ENCODE measurements around the gene CA12. TPM values are rescaled to one million over a fixed set of nuclear protein-coding genes. Genes with fewer than 3 reads are reported as not detected.

The CA12 gene
- polyA plus RNA-seq, 3 donors = not detected

DNA sequence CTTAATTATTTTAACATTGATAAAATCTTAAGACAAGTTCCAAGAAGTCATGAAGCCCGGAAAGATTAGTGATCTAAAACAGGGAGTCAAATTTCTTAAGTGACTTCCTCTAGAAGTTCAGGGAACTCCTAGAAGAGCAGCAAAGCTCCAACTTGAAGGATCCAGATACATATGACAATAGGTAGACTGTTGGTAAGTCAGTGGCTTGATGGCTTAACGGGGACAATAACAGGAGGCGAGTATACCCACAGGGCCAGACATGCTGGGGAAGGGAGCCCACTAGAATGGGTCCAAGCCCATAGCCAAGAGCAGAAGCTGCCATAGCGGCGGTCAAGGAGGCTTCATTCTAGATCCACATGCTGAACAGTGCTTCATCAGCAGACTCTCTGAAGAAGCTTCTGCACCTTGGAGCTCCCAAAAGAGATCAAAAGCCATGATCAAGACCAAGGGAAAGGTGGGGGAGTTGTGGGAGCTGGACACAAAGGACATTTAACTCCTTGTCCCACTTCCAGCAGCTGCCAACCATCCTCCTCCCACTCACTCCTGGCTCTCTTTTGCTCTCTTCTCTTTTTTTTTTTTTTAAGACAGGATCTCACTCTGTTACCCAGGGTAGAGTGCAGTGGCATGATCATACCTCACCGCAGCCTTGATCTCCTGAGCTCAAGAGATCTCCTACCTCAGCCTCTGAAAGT, 10.2 kb upstream of the CA12 start:
- Mint-ChIP-seq H3K4me3 (no peak overlapping the region), H3K9me3 (no peaks in the 10 kb centered on the region), H3K27ac (no peak overlapping the region), H3K4me1 (peaks cover 9% of the 10 kb centered on the region), H3K36me3 (no peaks in the 10 kb centered on the region), H3K27me3 (ENCODE audit: low read depth in 3 of 3) (peaks cover 2 to 8% (median 4%) of the 10 kb centered on the region in 3 donors)
- Histone ChIP-seq H3K36me3 (replicated peaks in 1 of 2; ENCODE audit: control insufficient read depth in 1 of 2, insufficient read depth in 2 of 2, low read length in 2 of 2) (no peaks in the 10 kb centered on the region), H3K9ac (ENCODE audit: insufficient read depth, low read length, poor library complexity, severe bottlenecking) (no peak overlapping the region), H3K79me2 (ENCODE audit: insufficient read depth, low read length) (no peaks in the 10 kb centered on the region), H3K4me1 (ENCODE audit: control insufficient read depth in 1 of 2, insufficient read depth in 2 of 2, low read length in 2 of 2) (no peaks in the 10 kb centered on the region), H3K27ac (ENCODE audit: low read depth in 1 of 2, low read length in 2 of 2) (no peak overlapping the region), H3K4me3 (replicated peaks in 1 of 3; ENCODE audit: low read depth in 2 of 3, low read length in 3 of 3) (no peak overlapping the region), H3K9me3 (replicated peaks in 1 of 2; ENCODE audit: control insufficient read depth in 1 of 2, insufficient read depth in 1 of 2, low read length in 2 of 2) (no peaks in the 10 kb centered on the region), H3K27me3 (ENCODE audit: control insufficient read depth in 2 of 2, insufficient read depth in 2 of 2, low read length in 2 of 2) (no peaks in the 10 kb centered on the region), H3K4me2 (replicated peaks; ENCODE audit: extremely low read depth, low read length, poor library complexity, severe bottlenecking) (no peak overlapping the region), H2AFZ (ENCODE audit: insufficient read depth, low read depth, low read length, poor library complexity, severe bottlenecking) (peak overlapping the region; percentile 9), H4K20me1 (ENCODE audit: insufficient read depth, low read length) (no peaks in the 10 kb centered on the region)
- intact Hi-C loops (cut with micrococcal nuclease) = loop anchor here in 1 of 2 donors (10.0 kb wide), 1 partner anchor 97 kb away; no protein-coding TSS in a partner anchor
- TF ChIP-seq, protein P1, sequence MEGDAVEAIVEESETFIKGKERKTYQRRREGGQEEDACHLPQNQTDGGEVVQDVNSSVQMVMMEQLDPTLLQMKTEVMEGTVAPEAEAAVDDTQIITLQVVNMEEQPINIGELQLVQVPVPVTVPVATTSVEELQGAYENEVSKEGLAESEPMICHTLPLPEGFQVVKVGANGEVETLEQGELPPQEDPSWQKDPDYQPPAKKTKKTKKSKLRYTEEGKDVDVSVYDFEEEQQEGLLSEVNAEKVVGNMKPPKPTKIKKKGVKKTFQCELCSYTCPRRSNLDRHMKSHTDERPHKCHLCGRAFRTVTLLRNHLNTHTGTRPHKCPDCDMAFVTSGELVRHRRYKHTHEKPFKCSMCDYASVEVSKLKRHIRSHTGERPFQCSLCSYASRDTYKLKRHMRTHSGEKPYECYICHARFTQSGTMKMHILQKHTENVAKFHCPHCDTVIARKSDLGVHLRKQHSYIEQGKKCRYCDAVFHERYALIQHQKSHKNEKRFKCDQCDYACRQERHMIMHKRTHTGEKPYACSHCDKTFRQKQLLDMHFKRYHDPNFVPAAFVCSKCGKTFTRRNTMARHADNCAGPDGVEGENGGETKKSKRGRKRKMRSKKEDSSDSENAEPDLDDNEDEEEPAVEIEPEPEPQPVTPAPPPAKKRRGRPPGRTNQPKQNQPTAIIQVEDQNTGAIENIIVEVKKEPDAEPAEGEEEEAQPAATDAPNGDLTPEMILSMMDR (IDR thresholded peaks at IDR 0.05) = no peak
- WGBS (ENCODE audit: insufficient coverage) = 100% methylated on average over 3 of the region's 6 CpGs
- DNase-seq = no peak

- Mint-ChIP-seq H3K27me3 (ENCODE audit: low read depth in 3 of 3) (peaks cover 2 to 10% (median 4%) of the 10 kb centered on the region in 3 donors), H3K27ac (no peak overlapping the region), H3K36me3 (no peaks in the 10 kb centered on the region), H3K4me1 (peaks cover 13% of the 10 kb centered on the region), H3K9me3 (peaks cover 0 to 2% (median 0%) of the 10 kb centered on the region in 7 donors), H3K4me3 (no peak overlapping the region)
- 86% methylated on average over 1 of the region's 3 CpGs for WGBS (ENCODE audit: insufficient coverage)
- Histone ChIP-seq H3K9ac (ENCODE audit: insufficient read depth, low read length, poor library complexity, severe bottlenecking) (no peak overlapping the region), H3K36me3 (replicated peaks in 1 of 2; ENCODE audit: control insufficient read depth in 1 of 2, insufficient read depth in 2 of 2, low read length in 2 of 2) (no peaks in the 10 kb centered on the region), H3K27me3 (ENCODE audit: control insufficient read depth in 2 of 2, insufficient read depth in 2 of 2, low read length in 2 of 2) (no peaks in the 10 kb centered on the region), H3K27ac (ENCODE audit: low read depth in 1 of 2, low read length in 2 of 2) (no peak overlapping the region), H2AFZ (ENCODE audit: insufficient read depth, low read depth, low read length, poor library complexity, severe bottlenecking) (no peak overlapping the region), H3K4me3 (replicated peaks in 1 of 3; ENCODE audit: low read depth in 2 of 3, low read length in 3 of 3) (no peak overlapping the region), H3K4me1 (ENCODE audit: control insufficient read depth in 1 of 2, insufficient read depth in 2 of 2, low read length in 2 of 2) (no peaks in the 10 kb centered on the region), H4K20me1 (ENCODE audit: insufficient read depth, low read length) (no peaks in the 10 kb centered on the region), H3K4me2 (replicated peaks; ENCODE audit: extremely low read depth, low read length, poor library complexity, severe bottlenecking) (no peak overlapping the region), H3K9me3 (replicated peaks in 1 of 2; ENCODE audit: control insufficient read depth in 1 of 2, insufficient read depth in 1 of 2, low read length in 2 of 2) (no peaks in the 10 kb centered on the region), H3K79me2 (ENCODE audit: insufficient read depth, low read length) (no peaks in the 10 kb centered on the region)
- TF ChIP-seq, protein P1 (IDR thresholded peaks at IDR 0.05) = no peak
- DNase-seq = no peak
- intact Hi-C loops (cut with micrococcal nuclease) = loop anchor here in 1 of 2 donors (10.0 kb wide), 1 partner anchor 96 kb away; no protein-coding TSS in a partner anchor
Observed at GRCh38 chr15:63390689-63391088, 9.0 kb upstream of the CA12 start.

Measured in CD14-positive monocyte (primary cell).